Endothelial cell (in vitro differentiated cells): ENCODE results near the gene GOSR2. TPM values are rescaled to one million over a fixed set of nuclear protein-coding genes. Genes with fewer than 3 reads are reported as not detected.

Experiments
- DNase-seq: peaks from one replicate; pipeline ENCODE4 v3.0.0; 2021; ENCODE audit warnings: low spot score
- H3K27ac Mint-ChIP-seq: one replicate; pipeline ENCODE4 v1.8.0; 2021; ENCODE audit warnings: mixed read lengths, inconsistent platforms; ENCODE audit not compliant: unreplicated experiment
- H3K27me3 Mint-ChIP-seq: one replicate; pipeline ENCODE4 v1.8.0; 2021; ENCODE audit warnings: mild to moderate bottlenecking, moderate library complexity, mixed read lengths, inconsistent platforms; ENCODE audit not compliant: unreplicated experiment
- H3K36me3 Mint-ChIP-seq: one replicate; pipeline ENCODE4 v1.8.0; 2021; ENCODE audit warnings: mild to moderate bottlenecking, low read depth, mixed read lengths, inconsistent platforms; ENCODE audit not compliant: unreplicated experiment
- H3K4me1 Mint-ChIP-seq: one replicate; pipeline ENCODE4 v1.8.0; 2021; ENCODE audit warnings: mild to moderate bottlenecking, mixed read lengths, inconsistent platforms; ENCODE audit not compliant: unreplicated experiment
- H3K4me3 Mint-ChIP-seq: one replicate; pipeline ENCODE4 v1.8.0; 2021; ENCODE audit warnings: mild to moderate bottlenecking, mixed read lengths, inconsistent platforms; ENCODE audit not compliant: unreplicated experiment
- H3K9me3 Mint-ChIP-seq: one replicate; pipeline ENCODE4 v1.8.0; 2021; ENCODE audit warnings: mixed read lengths, inconsistent platforms; ENCODE audit not compliant: unreplicated experiment
- microRNA-seq: library from miRNA; unstranded; fragments of <30 nt; microRNA quantifications from one replicate; pipeline ENCODE4, GENCODE V29; 2020; ENCODE audit not compliant: unreplicated experiment
- total RNA-seq: library from RNA; stranded (reverse); fragmentation: NEBNext Ultra II Directional; extraction: Animal tissue kit (Norgen Biotek cat#: 25700); gene quantifications from one replicate; pipeline ENCODE4 v1.2.1, GENCODE V29; 2021; ENCODE audit not compliant: unreplicated experiment
- TF ChIP-seq, protein P1 (sequence below): fragments of 200-600 bp; sonication (generic); IDR thresholded peaks from one replicate; pipeline ENCODE4 v1.5.0; 2021; ENCODE audit warnings: antibody characterized with exemption; ENCODE audit not compliant: unreplicated experiment

Gene GOSR2
- total RNA-seq, 1 donor from 2014 or later = 51.2 TPM

DNA sequence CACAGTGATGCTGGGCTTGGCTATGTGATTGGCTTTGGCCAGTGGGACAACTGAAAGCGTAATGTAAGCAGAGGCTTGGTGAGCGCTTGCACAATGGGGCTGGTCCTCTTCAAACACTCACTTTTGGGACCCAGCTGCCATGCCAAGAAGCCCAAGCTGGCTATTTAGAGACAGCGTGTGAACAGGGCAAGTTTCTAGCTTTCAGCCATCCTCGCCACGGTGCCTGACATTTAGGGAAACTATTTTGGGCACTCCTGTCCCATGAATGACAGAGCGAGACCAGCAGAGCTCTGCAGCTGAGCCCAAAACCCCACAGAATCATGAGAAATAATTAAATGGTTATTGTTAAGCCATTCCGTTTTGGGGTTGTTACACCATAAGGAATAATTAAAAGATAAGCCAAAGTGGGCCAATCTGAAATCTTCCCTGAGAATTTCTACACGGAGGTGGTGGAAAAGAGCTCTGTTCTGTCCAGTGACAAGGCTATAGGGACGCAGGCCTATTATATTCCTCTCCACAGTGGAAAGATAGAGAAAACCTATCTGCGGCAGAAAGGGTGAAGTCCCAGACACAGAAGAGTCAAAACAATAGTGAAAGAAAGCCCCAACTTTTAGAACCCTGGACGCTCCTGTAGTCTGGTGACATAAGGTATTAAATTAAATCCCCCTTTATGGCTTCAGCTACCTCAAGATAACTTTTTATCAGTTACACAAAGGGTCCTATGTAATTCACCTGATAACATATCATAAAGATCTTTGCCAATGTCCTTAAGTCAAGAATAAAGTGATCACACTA, 66.9 kb downstream of the GOSR2 start:
- H3K27me3 Mint-ChIP-seq = peaks cover 2% of the 10 kb centered on the region

DNA sequence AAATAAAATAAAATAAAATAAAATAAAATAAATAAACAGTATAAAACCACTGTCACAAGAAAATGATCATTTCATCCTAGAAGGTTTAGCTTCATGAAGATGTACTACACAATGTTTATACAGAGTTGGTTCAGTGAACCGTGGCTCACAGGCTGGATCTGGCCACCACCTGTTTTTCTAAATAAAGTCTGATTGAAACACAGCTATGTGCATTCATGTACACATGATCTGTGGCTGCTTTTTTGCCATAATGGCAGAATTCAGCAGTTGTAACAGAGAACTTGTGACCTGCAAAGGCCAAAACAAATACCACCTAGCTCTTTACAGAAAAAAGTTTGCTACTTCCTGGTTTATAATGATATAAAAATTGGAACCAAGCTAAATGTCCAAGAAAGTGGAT, 68.7 kb downstream of the GOSR2 start:
- Mint-ChIP-seq H3K27ac (no peak overlapping the region), H3K9me3 (no peaks in the 10 kb centered on the region), H3K36me3 (peaks cover 3% of the 10 kb centered on the region), H3K4me1 (peaks cover under 1% of the 10 kb centered on the region), H3K27me3 (peaks cover 5% of the 10 kb centered on the region), H3K4me3 (no peak overlapping the region)
- TF ChIP-seq, protein P1, sequence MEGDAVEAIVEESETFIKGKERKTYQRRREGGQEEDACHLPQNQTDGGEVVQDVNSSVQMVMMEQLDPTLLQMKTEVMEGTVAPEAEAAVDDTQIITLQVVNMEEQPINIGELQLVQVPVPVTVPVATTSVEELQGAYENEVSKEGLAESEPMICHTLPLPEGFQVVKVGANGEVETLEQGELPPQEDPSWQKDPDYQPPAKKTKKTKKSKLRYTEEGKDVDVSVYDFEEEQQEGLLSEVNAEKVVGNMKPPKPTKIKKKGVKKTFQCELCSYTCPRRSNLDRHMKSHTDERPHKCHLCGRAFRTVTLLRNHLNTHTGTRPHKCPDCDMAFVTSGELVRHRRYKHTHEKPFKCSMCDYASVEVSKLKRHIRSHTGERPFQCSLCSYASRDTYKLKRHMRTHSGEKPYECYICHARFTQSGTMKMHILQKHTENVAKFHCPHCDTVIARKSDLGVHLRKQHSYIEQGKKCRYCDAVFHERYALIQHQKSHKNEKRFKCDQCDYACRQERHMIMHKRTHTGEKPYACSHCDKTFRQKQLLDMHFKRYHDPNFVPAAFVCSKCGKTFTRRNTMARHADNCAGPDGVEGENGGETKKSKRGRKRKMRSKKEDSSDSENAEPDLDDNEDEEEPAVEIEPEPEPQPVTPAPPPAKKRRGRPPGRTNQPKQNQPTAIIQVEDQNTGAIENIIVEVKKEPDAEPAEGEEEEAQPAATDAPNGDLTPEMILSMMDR = no peak
- no peak for DNase-seq

More for the DNA sequence above, 66.9 kb downstream of the GOSR2 start:
- Mint-ChIP-seq H3K4me1 (peaks cover 5% of the 10 kb centered on the region), H3K27ac (no peak overlapping the region), H3K9me3 (no peaks in the 10 kb centered on the region), H3K36me3 (peaks cover 3% of the 10 kb centered on the region), H3K4me3 (no peak overlapping the region)
- DNase-seq = no peak
- TF ChIP-seq, protein P1 = no peak

Small RNAs within 50 kb of the gene (microRNA-seq; reads per million reads assigned to microRNA genes)
- not detected for gene MIR5089

Other genes with a start within 250 kb of the GOSR2 start
- 14.4 TPM for gene WNT3, start 104.5 kb upstream of the GOSR2 start, total RNA-seq
- gene WNT9B, start 71.6 kb upstream of the GOSR2 start, total RNA-seq = 0.26 TPM
- gene RPRML, start 56.1 kb downstream of the GOSR2 start, total RNA-seq = not detected